HCT116 (cell line): ENCODE results near the gene KCNH2. TPM values are rescaled to one million over a fixed set of nuclear protein-coding genes. Genes with fewer than 3 reads are reported as not detected.

ENCODE experiments used
- ATAC-seq: fragments of 200-7000 bp; cut with Tn5 transposase; 2 replicates; pipeline ENCODE4 v1.9.1; 2020; ENCODE audit warnings: mild to moderate bottlenecking, moderate library complexity
- BruUV-seq: library from RNA; stranded (reverse); fragments of 400-500 nt; replicated peaks from 2 replicates; lab custom pipeline; 2021; lab: Mats Ljungman, UMichigan
- CTCF ChIA-PET: fragments of 300-600 bp; sonication (Branson Sonifier 250); formaldehyde crosslinking; loops from one replicate; lab custom pipeline; 2021; ENCODE audit warnings: antibody characterized with exemption; lab: Charles Lee
- POLR2A ChIA-PET: fragments of 300-600, 350-600 bp; sonication (Branson Sonifier 250); formaldehyde crosslinking; loops from one replicate; lab custom pipeline; 2021; ENCODE audit warnings: antibody characterized with exemption; lab: Charles Lee
- RAD21 ChIA-PET, 2 experiments: fragments of 300-600 bp; sonication (Branson Sonifier 250); formaldehyde crosslinking; loops; one replicate each; lab custom pipeline; 2023; ENCODE audit warnings: low total read pairs in 2 of 2; ENCODE audit not compliant: uncharacterized antibody in 2 of 2, unreplicated experiment in 2 of 2, low non-redundant PET in 1 of 2; lab: Charles Lee
- DNase-seq: peaks from one replicate; pipeline ENCODE4 v3.0.0-alpha.2; 2010; ENCODE audit warnings: low read depth, low spot score
- H2AFZ ChIP-seq: fragments of 200-600 bp; shearing (Covaris generic), sonication (generic); 2 replicates; pipeline ENCODE4 v1.6.1; 2017; ENCODE audit warnings: low read depth, mixed run types, mixed read lengths, antibody characterized with exemption, low read length; ENCODE audit not compliant: poor library complexity, severe bottlenecking
- H3K27ac ChIP-seq: 2 replicates; pipeline ENCODE4 v1.5.1; 2012; ENCODE audit warnings: low read depth, low read length
- H3K27me3 ChIP-seq: fragments of 200-600 bp; sonication (generic); 2 replicates; pipeline ENCODE4 v1.6.1; 2016; ENCODE audit warnings: mixed run types, low read length, mixed read lengths; ENCODE audit not compliant: insufficient read depth
- H3K36me3 ChIP-seq, 2 experiments: fragments of 200-500 bp in 1 of 2; fragments of 200-600 bp in 1 of 2; sonication (Bioruptor generic) in 1 of 2; sonication (generic) in 1 of 2; 2 replicates each; pipeline versions ENCODE4 v1.5.1 to v1.6.1; 2014 to 2016; ENCODE audit warnings: low read length in 2 of 2, inconsistent platforms in 1 of 2, mixed read lengths in 1 of 2, mixed run types in 1 of 2; ENCODE audit not compliant: insufficient read depth in 2 of 2, control insufficient read depth in 1 of 2
- H3K4me1 ChIP-seq, 2 experiments: fragments of 200-600 bp in 1 of 2; sonication (generic) in 1 of 2; 2 replicates each; pipeline versions ENCODE4 v1.5.1 to v1.6.1; 2012 to 2017; ENCODE audit warnings: low read length in 2 of 2, inconsistent platforms in 1 of 2, mild to moderate bottlenecking in 1 of 2, mixed read lengths in 1 of 2, mixed run types in 1 of 2, moderate library complexity in 1 of 2; ENCODE audit not compliant: insufficient read depth in 2 of 2, control insufficient read depth in 1 of 2
- H3K4me2 ChIP-seq: fragments of 200-600 bp; sonication (generic); 2 replicates; pipeline ENCODE4 v1.6.1; 2017; ENCODE audit warnings: mixed run types, low read length, mixed read lengths
- H3K4me3 ChIP-seq, 2 experiments: fragments of 200-600 bp in 1 of 2; sonication (generic) in 1 of 2; replicated peaks in 1 of 2; 2 replicates each; pipeline ENCODE4 v1.5.1; 2011 to 2016; ENCODE audit warnings: low read length in 2 of 2, control low read depth in 1 of 2, low read depth in 1 of 2, mild to moderate bottlenecking in 1 of 2, mixed read lengths in 1 of 2, mixed run types in 1 of 2
- H3K79me2 ChIP-seq: fragments of 200-600 bp; sonication (generic); 2 replicates; pipeline ENCODE4 v1.6.1; 2017; ENCODE audit warnings: mild to moderate bottlenecking, mixed run types, low read length, moderate library complexity, mixed read lengths; ENCODE audit not compliant: insufficient read depth
- H3K9ac ChIP-seq: fragments of 200-600 bp; sonication (generic); 2 replicates; pipeline ENCODE4 v1.6.1; 2016; ENCODE audit warnings: low read length, mixed read lengths
- H3K9me2 ChIP-seq: fragments of 200-600 bp; sonication (generic), shearing (Covaris generic); 2 replicates; pipeline ENCODE4 v1.6.1; 2017; ENCODE audit warnings: mixed run types, mild to moderate bottlenecking, moderate library complexity; ENCODE audit not compliant: insufficient read depth
- H3K9me3 ChIP-seq, 2 experiments: fragments of 200-500 bp in 1 of 2; fragments of 200-600 bp in 1 of 2; sonication (Bioruptor generic) in 1 of 2; sonication (generic) in 1 of 2; 2 replicates each; pipeline ENCODE4 v1.6.1; 2014 to 2017; ENCODE audit warnings: low read length in 2 of 2, mixed read lengths in 2 of 2, inconsistent platforms in 1 of 2, low read depth in 1 of 2, mild to moderate bottlenecking in 1 of 2, mixed run types in 1 of 2, moderate library complexity in 1 of 2; ENCODE audit not compliant: control insufficient read depth in 1 of 2, insufficient read depth in 1 of 2
- H4K20me1 ChIP-seq: fragments of 200-600 bp; sonication (generic), shearing (Covaris generic); 2 replicates; pipeline ENCODE4 v1.6.1; 2017; ENCODE audit warnings: mixed run types, mild to moderate bottlenecking, moderate library complexity; ENCODE audit not compliant: insufficient read depth
- CEBPB ChIP-seq: IDR thresholded peaks from 2 replicates; pipeline ENCODE4 v1.6.1; 2012; ENCODE audit warnings: low read depth
- EGR1 ChIP-seq: IDR thresholded peaks from 2 replicates; pipeline ENCODE4 v1.6.1; 2012; ENCODE audit warnings: low read depth
- EZH2 ChIP-seq: fragments of 200-600 bp; sonication (generic); IDR thresholded peaks from 2 replicates; pipeline ENCODE4 v1.6.1; 2017; ENCODE audit warnings: antibody characterized with exemption, mixed run types
- JUND ChIP-seq: IDR thresholded peaks from 2 replicates; pipeline ENCODE4 v1.6.1; 2012
- POLR2A ChIP-seq: IDR thresholded peaks from 2 replicates; pipeline ENCODE4 v1.7.0; 2011; ENCODE audit warnings: borderline replicate concordance; ENCODE audit not compliant: insufficient read depth, insufficient read length; ENCODE audit errors: extremely low read depth
- SIN3A ChIP-seq: IDR thresholded peaks from 2 replicates; pipeline ENCODE4 v1.6.1; 2012; ENCODE audit warnings: low read depth
- SP1 ChIP-seq: IDR thresholded peaks from 2 replicates; pipeline ENCODE4 v1.6.1; 2012; ENCODE audit warnings: low read depth
- TCF7L2 ChIP-seq: IDR thresholded peaks from 2 replicates; pipeline ENCODE4 v1.7.0; 2011; ENCODE audit warnings: borderline replicate concordance, inconsistent platforms; ENCODE audit not compliant: insufficient read depth, insufficient read length; ENCODE audit errors: extremely low read depth
- YY1 ChIP-seq: IDR thresholded peaks from 2 replicates; pipeline ENCODE4 v1.6.1; 2011; ENCODE audit warnings: low read length, low read depth, moderate library complexity, mild to moderate bottlenecking; ENCODE audit not compliant: insufficient replicate concordance; ENCODE audit errors: extremely low read depth
- ZFX ChIP-seq: fragments of 450-650 bp; IDR thresholded peaks from 2 replicates; pipeline ENCODE4 v1.6.1; 2017
- ZNF274 ChIP-seq: fragments of 200-500 bp; sonication (Bioruptor generic); IDR thresholded peaks from 2 replicates; pipeline ENCODE4 v1.6.1; 2014; ENCODE audit warnings: mild to moderate bottlenecking, low read depth, low read length, inconsistent platforms
- intact Hi-C: fragments of 100-400 bp; cut with micrococcal nuclease; formaldehyde crosslinking; loops from 2 replicates; pipeline ENCODE4 v1.10.0; 2022
- total RNA-seq: library from RNA; stranded (reverse); gene quantifications from one replicate; pipeline ENCODE4 v1.2.1, GENCODE V29; 2021; ENCODE audit not compliant: unreplicated experiment
- TF ChIP-seq, protein P1 (sequence below): IDR thresholded peaks from 2 replicates; pipeline ENCODE4 v1.6.1; 2012
- TF ChIP-seq, protein P2 (sequence below): IDR thresholded peaks from 2 replicates; pipeline ENCODE4 v1.6.1; 2012
- TF ChIP-seq, protein P3 (sequence below), 3 experiments: fragments of 200-600 bp in 1 of 3; sonication (generic) in 1 of 3; IDR thresholded peaks in 2 of 3; conservative IDR thresholded peaks in 1 of 3; 2 replicates each; pipeline ENCODE4 v1.5.1; 2012 to 2017; ENCODE audit warnings: low read depth in 2 of 3, low read length in 2 of 3, antibody characterized with exemption in 1 of 3, borderline replicate concordance in 1 of 3, control low read depth in 1 of 3, mild to moderate bottlenecking in 1 of 3, mixed read lengths in 1 of 3, mixed run types in 1 of 3, moderate library complexity in 1 of 3; ENCODE audit not compliant: insufficient read depth in 1 of 3
- TF ChIP-seq, protein P4 (sequence below): IDR thresholded peaks from 2 replicates; pipeline ENCODE4 v1.6.1; 2011; ENCODE audit warnings: mild to moderate bottlenecking, low read length, moderate library complexity; ENCODE audit not compliant: insufficient replicate concordance; ENCODE audit errors: extremely low read depth

The KCNH2 gene
- total RNA-seq, 1 experiment from 2014 or later, result 9.7 TPM

DNA sequence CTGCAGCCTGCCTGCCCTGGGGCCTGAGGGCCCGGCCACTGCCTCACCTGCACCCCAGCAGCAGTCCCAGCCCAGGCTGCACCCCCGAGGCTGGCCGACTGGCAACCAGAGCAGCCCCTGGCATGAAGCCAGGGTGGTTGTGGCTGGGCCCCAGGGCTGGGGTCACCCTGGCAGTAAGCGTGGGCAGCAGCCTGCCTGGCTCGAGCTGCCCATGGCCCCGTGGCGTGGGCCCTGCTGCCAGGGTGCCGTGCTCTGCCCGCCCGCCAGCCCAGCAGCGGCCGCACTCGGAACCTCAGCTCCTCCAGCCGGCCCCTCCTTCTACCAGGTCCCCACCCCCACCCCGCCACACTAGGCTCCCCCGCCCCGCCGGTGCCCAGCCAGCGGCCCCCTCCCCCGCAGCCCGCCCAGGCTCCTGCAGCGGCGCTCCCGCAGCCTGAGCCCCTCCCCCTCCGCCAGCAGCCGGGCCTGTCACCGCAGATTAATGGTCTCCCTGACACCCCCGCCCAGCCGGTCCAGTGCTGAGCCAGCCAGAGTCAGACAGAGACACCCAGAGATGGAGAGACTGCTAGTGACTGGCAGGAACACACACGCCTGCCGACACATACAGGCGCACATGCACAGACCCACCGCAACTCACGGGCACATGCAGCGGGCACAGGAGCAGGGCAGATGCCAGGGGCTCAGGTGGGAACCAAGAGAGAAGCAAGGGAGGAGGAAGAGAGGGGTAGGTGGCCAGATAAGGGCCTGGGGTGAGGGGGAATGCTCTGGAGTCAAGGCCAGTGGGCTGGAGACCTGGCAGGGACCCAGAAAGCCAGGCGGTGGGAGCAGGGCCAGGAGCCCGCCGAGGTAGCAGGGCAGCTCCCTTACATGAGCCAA, 22.4 kb downstream of the KCNH2 start:
- ATAC-seq, result no peak
- H3K9me2 ChIP-seq, result no peaks in the 10 kb centered on the region
- H3K27ac ChIP-seq, result no peak overlapping the region
- intact Hi-C loops, result no loop called here
- no peaks in the 10 kb centered on the region for H3K36me3 ChIP-seq
- no peaks in the 10 kb centered on the region for H3K79me2 ChIP-seq
- no peaks in the 10 kb centered on the region for H4K20me1 ChIP-seq
- no peaks in the 10 kb centered on the region for H3K27me3 ChIP-seq
- H3K9me3 ChIP-seq, result no peaks in the 10 kb centered on the region
- no peak overlapping the region for H3K4me3 ChIP-seq
- H3K4me2 ChIP-seq, result no peak overlapping the region
- ChIA-PET POLR2A (no interaction called here), RAD21 (no interaction called here), CTCF (no interaction called here)
- DNase-seq, result no peak
- H3K4me1 ChIP-seq, result no peaks in the 10 kb centered on the region
- no peak overlapping the region for H2AFZ ChIP-seq
- TF ChIP-seq POLR2A (no peak), SIN3A (no peak)
- TF ChIP-seq, protein P1, sequence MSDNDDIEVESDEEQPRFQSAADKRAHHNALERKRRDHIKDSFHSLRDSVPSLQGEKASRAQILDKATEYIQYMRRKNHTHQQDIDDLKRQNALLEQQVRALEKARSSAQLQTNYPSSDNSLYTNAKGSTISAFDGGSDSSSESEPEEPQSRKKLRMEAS, result no peak
- TF ChIP-seq, protein P2, sequence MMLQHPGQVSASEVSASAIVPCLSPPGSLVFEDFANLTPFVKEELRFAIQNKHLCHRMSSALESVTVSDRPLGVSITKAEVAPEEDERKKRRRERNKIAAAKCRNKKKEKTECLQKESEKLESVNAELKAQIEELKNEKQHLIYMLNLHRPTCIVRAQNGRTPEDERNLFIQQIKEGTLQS, result no peak
- TF ChIP-seq, all 23 proteins: peak for 0
- no TSS peak for BruUV-seq
- no peak overlapping the region for H3K9ac ChIP-seq

DNA sequence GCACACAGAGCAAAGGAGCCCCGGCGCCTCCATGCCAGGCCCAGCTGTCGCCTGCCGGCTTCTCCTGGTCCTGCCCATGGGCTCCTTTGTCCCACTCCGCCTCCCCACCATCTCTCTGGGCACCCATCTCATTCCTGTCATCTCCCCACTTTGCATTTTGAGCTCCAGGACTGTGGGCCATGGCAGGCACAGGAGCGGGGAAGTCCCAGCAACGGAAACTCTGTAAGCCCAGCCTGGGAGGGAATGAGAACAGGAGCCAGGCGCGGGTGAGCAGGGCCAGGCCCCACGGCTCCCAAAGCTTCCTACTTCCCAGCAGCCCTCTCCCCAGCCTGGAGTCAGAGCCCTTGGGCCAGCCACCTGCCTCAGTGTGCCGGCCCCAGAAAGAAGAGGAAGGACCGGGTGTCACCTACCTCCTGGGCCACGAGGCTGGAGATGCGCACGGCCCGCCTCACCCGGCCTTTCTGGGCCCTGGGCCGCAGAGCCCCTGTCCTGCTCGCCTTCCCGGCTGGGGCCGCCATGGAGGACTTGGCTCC, 23.1 kb downstream of the KCNH2 start:
- H2AFZ ChIP-seq, result no peak overlapping the region
- BruUV-seq, result no TSS peak
- no peaks in the 10 kb centered on the region for H3K9me2 ChIP-seq
- no peaks in the 10 kb centered on the region for H3K9me3 ChIP-seq
- DNase-seq (no peak), ATAC-seq (no peak)
- no peak overlapping the region for H3K4me2 ChIP-seq
- ChIA-PET CTCF (no interaction called here), RAD21 (no interaction called here), POLR2A (no interaction called here)
- H3K36me3 ChIP-seq, result no peaks in the 10 kb centered on the region
- H3K27me3 ChIP-seq, result no peaks in the 10 kb centered on the region
- H3K9ac ChIP-seq, result no peak overlapping the region
- no peaks in the 10 kb centered on the region for H3K79me2 ChIP-seq
- no peaks in the 10 kb centered on the region for H4K20me1 ChIP-seq
- intact Hi-C loops, result no loop called here
- no peak overlapping the region for H3K27ac ChIP-seq
- TF ChIP-seq POLR2A, result no peak
- TF ChIP-seq, protein P3, sequence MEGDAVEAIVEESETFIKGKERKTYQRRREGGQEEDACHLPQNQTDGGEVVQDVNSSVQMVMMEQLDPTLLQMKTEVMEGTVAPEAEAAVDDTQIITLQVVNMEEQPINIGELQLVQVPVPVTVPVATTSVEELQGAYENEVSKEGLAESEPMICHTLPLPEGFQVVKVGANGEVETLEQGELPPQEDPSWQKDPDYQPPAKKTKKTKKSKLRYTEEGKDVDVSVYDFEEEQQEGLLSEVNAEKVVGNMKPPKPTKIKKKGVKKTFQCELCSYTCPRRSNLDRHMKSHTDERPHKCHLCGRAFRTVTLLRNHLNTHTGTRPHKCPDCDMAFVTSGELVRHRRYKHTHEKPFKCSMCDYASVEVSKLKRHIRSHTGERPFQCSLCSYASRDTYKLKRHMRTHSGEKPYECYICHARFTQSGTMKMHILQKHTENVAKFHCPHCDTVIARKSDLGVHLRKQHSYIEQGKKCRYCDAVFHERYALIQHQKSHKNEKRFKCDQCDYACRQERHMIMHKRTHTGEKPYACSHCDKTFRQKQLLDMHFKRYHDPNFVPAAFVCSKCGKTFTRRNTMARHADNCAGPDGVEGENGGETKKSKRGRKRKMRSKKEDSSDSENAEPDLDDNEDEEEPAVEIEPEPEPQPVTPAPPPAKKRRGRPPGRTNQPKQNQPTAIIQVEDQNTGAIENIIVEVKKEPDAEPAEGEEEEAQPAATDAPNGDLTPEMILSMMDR (IDR thresholded peaks at IDR 0.05 in 2 of 3, conservative IDR thresholded peaks at IDR 0.05 in 1 of 3; ENCODE audit: borderline replicate concordance in 1 of 3, insufficient read depth in 1 of 3, low read depth in 2 of 3, low read length in 2 of 3), result no peak
- no peak for TF ChIP-seq CEBPB
- no peak for TF ChIP-seq ZNF274
- no peak for TF ChIP-seq YY1
- TF ChIP-seq TCF7L2, result no peak
- TF ChIP-seq, protein P4, sequence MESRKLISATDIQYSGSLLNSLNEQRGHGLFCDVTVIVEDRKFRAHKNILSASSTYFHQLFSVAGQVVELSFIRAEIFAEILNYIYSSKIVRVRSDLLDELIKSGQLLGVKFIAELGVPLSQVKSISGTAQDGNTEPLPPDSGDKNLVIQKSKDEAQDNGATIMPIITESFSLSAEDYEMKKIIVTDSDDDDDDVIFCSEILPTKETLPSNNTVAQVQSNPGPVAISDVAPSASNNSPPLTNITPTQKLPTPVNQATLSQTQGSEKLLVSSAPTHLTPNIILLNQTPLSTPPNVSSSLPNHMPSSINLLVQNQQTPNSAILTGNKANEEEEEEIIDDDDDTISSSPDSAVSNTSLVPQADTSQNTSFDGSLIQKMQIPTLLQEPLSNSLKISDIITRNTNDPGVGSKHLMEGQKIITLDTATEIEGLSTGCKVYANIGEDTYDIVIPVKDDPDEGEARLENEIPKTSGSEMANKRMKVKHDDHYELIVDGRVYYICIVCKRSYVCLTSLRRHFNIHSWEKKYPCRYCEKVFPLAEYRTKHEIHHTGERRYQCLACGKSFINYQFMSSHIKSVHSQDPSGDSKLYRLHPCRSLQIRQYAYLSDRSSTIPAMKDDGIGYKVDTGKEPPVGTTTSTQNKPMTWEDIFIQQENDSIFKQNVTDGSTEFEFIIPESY, result no peak
- no peak for TF ChIP-seq ZFX
- TF ChIP-seq SP1, result no peak
- TF ChIP-seq JUND, result no peak
- no peak for TF ChIP-seq EGR1
- no peak for TF ChIP-seq EZH2
- H3K4me1 ChIP-seq, result no peaks in the 10 kb centered on the region
- H3K4me3 ChIP-seq, result no peak overlapping the region
